ENCODE measurements around the gene LHB. TPM values are rescaled to one million over a fixed set of nuclear protein-coding genes. Genes with fewer than 3 reads are reported as not detected.

The LHB gene
- total RNA-seq, 1 experiment from 2014 or later = not detected

DNA sequence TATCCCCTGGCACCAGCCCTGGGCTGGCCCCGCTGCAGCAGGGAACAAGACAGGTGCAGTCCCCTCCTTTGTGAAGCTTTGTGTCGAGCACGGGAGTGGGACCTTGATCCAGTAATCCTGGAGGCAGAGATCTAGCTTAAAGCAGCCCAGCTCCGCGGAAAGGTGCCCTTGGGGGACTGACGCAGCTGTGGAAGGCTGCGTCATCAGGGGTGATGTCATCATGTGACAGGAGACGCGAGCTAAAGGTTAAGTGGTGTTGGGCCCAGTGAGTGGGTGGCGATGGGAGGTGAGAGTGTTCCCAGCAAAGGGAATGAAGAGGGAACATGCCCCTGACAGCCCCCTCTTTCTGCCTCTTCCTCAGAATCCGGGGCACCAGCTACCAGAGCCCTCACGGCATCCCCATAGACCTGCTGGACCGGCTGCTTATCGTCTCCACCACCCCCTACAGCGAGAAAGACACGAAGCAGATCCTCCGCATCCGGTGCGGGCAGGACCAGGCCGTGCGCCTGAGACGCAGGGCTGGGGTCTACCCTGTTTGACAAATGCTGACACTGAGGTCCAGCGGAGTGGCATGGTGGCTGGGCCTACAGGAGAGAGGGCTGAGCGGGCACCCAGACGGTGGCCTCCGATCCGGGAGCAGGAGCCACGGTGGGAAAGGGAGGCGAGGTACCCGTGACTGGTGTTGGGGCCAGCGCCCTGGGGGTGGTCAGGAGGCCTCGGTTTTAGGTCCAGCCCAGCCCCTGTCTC is 2.6 kb downstream of the LHB start:
- Histone ChIP-seq H3K4me2 (ENCODE audit: low read length) (no peak overlapping the region), H2AFZ (ENCODE audit: low read length) (no peak overlapping the region), H3F3A (ENCODE audit: low read length, unreplicated experiment) (no peaks in the 10 kb centered on the region), H3K36me3 (ENCODE audit: low read depth, low read length) (peaks cover 3% of the 10 kb centered on the region; the same call in 1 of the 2 replicates), H3K9ac (ENCODE audit: low read length) (no peak overlapping the region), H3K79me2 (ENCODE audit: low read length) (no peaks in the 10 kb centered on the region), H3K4me3 (ENCODE audit: low read length) (no peak overlapping the region), H4K20me1 (ENCODE audit: low read length) (no peaks in the 10 kb centered on the region), H3K9me2 (replicated peaks; ENCODE audit: low read length) (no peaks in the 10 kb centered on the region), H3K9me3 (ENCODE audit: low read length) (no peaks in the 10 kb centered on the region), H3K27me3 (ENCODE audit: low read length) (no peaks in the 10 kb centered on the region), H3K4me1 (ENCODE audit: insufficient read depth, low read length) (peaks cover 7% of the 10 kb centered on the region; the same call in 1 of the 2 replicates), H3K27ac (ENCODE audit: low read length) (no peak overlapping the region)
- no peak for DNase-seq
- CTCF ChIA-PET = no interaction called here
- TF ChIP-seq EZH2phosphoT487 (IDR thresholded peaks at IDR 0.05; ENCODE audit: borderline replicate concordance, low read length) (no peak), EZH2 (IDR thresholded peaks at IDR 0.05; ENCODE audit: low read length, unreplicated experiment) (no peak)
- TF ChIP-seq, protein P1, sequence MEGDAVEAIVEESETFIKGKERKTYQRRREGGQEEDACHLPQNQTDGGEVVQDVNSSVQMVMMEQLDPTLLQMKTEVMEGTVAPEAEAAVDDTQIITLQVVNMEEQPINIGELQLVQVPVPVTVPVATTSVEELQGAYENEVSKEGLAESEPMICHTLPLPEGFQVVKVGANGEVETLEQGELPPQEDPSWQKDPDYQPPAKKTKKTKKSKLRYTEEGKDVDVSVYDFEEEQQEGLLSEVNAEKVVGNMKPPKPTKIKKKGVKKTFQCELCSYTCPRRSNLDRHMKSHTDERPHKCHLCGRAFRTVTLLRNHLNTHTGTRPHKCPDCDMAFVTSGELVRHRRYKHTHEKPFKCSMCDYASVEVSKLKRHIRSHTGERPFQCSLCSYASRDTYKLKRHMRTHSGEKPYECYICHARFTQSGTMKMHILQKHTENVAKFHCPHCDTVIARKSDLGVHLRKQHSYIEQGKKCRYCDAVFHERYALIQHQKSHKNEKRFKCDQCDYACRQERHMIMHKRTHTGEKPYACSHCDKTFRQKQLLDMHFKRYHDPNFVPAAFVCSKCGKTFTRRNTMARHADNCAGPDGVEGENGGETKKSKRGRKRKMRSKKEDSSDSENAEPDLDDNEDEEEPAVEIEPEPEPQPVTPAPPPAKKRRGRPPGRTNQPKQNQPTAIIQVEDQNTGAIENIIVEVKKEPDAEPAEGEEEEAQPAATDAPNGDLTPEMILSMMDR (conservative IDR thresholded peaks at IDR 0.05; ENCODE audit: low read depth, low read length) = no peak
- POLR2A ChIA-PET (ENCODE audit: unreplicated experiment) = no interaction called here
- intact Hi-C loops (cut with micrococcal nuclease) = no loop called here
- BruUV-seq (replicated peaks) = no TSS peak
- no peak for ATAC-seq

DNA sequence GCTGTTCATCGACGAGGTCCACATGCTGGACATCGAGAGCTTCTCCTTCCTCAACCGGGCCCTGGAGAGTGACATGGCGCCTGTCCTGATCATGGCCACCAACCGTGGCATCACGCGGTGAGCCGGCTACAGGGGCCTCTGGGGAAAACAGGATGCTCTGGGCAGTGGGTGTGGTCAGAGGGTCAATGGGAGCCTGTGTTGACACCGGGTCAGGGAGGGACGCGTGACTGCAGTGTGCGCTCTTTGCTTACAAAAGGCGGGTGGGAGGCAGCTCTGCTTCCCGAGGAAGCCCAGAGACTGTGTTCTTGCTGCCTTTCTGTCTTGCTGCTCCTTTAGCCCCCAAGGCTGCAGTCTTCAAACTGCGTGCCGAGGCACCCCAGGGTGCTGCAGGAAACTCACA is 5.7 kb downstream of the LHB start:
- Histone ChIP-seq H3K27me3 (ENCODE audit: low read length) (no peaks in the 10 kb centered on the region), H3K9me3 (ENCODE audit: low read length) (no peaks in the 10 kb centered on the region), H3K27ac (ENCODE audit: low read length) (no peak overlapping the region), H3K36me3 (ENCODE audit: low read depth, low read length) (peaks cover 3% of the 10 kb centered on the region; the same call in 1 of the 2 replicates), H4K20me1 (ENCODE audit: low read length) (no peaks in the 10 kb centered on the region), H3F3A (ENCODE audit: low read length, unreplicated experiment) (no peaks in the 10 kb centered on the region), H3K4me1 (ENCODE audit: insufficient read depth, low read length) (no peaks in the 10 kb centered on the region), H3K79me2 (ENCODE audit: low read length) (no peaks in the 10 kb centered on the region), H3K4me2 (ENCODE audit: low read length) (no peak overlapping the region), H3K9ac (ENCODE audit: low read length) (no peak overlapping the region), H2AFZ (ENCODE audit: low read length) (no peak overlapping the region), H3K4me3 (ENCODE audit: low read length) (no peak overlapping the region), H3K9me2 (replicated peaks; ENCODE audit: low read length) (no peaks in the 10 kb centered on the region)
- ChIA-PET CTCF (no interaction called here), POLR2A (ENCODE audit: unreplicated experiment) (no interaction called here)
- intact Hi-C loops (cut with micrococcal nuclease) = no loop called here
- no TSS peak for BruUV-seq (replicated peaks)
- no peak for ATAC-seq
- no peak for DNase-seq
- TF ChIP-seq, protein P1 (conservative IDR thresholded peaks at IDR 0.05; ENCODE audit: low read depth, low read length) = no peak
- TF ChIP-seq EZH2phosphoT487 (IDR thresholded peaks at IDR 0.05; ENCODE audit: borderline replicate concordance, low read length) (no peak), EZH2 (IDR thresholded peaks at IDR 0.05; ENCODE audit: low read length, unreplicated experiment) (no peak)

DNA sequence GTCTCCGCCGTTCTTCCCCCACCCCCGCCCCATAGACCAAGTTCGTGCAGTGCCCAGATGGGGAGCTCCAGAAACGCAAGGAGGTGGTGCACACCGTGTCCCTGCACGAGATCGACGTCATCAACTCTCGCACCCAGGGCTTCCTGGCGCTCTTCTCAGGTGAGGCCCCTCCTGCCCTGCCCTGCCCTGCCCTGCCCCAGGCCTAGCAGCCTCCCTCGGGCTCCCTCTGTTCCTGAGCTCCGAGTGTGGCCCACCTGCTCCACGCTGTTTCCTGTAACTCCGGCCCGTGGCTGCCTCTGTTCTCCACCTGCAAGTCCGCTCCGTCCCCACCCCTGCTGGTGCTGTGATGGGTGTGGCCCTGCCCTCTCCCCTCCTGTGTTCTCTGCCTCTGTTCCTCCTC is 6.4 kb downstream of the LHB start:
- Histone ChIP-seq H3K27me3 (ENCODE audit: low read length) (no peaks in the 10 kb centered on the region), H3K4me2 (ENCODE audit: low read length) (no peak overlapping the region), H3K9me3 (ENCODE audit: low read length) (no peaks in the 10 kb centered on the region), H3K9ac (ENCODE audit: low read length) (no peak overlapping the region), H3K27ac (ENCODE audit: low read length) (no peak overlapping the region), H3K79me2 (ENCODE audit: low read length) (no peaks in the 10 kb centered on the region), H3F3A (ENCODE audit: low read length, unreplicated experiment) (no peaks in the 10 kb centered on the region), H4K20me1 (ENCODE audit: low read length) (no peaks in the 10 kb centered on the region), H2AFZ (ENCODE audit: low read length) (no peak overlapping the region), H3K36me3 (ENCODE audit: low read depth, low read length) (peaks cover 3% of the 10 kb centered on the region; the same call in 1 of the 2 replicates), H3K4me3 (ENCODE audit: low read length) (no peak overlapping the region), H3K4me1 (ENCODE audit: insufficient read depth, low read length) (no peaks in the 10 kb centered on the region), H3K9me2 (replicated peaks; ENCODE audit: low read length) (no peaks in the 10 kb centered on the region)
- BruUV-seq (replicated peaks) = no TSS peak
- intact Hi-C loops (cut with micrococcal nuclease) = no loop called here
- CTCF ChIA-PET = interaction anchor here (0.6 kb wide), 1 partner anchor 463 kb away, joined by 3 read pairs; no protein-coding TSS in a partner anchor
- no peak for TF ChIP-seq EZH2phosphoT487 (IDR thresholded peaks at IDR 0.05; ENCODE audit: borderline replicate concordance, low read length)
- TF ChIP-seq EZH2 (IDR thresholded peaks at IDR 0.05; ENCODE audit: low read length, unreplicated experiment) = no peak
- POLR2A ChIA-PET (ENCODE audit: unreplicated experiment) = no interaction called here
- ATAC-seq (no peak), DNase-seq (no peak)

All from PC-3 (cell line).